Ovary (tissue), 3 donors: ENCODE measurements around the gene PRSS48.

Experiments used
- CTCF ChIP-seq, 3 donors: fragments of 450-650 bp in 2 of 3; fragments of 200-600 bp in 1 of 3; IDR thresholded peaks; one replicate each; pipeline versions ENCODE4 v1.5.1 to v1.8.0; 2016 to 2022; ENCODE audit warnings: antibody characterized with exemption in 3 of 3, mild to moderate bottlenecking in 1 of 3
- EP300 ChIP-seq: sonication (generic); formaldehyde crosslinking; IDR thresholded peaks from one replicate; pipeline ENCODE4 v1.6.1; 2017; ENCODE audit warnings: antibody characterized with exemption
- POLR2A ChIP-seq: fragments of 450-650 bp; IDR thresholded peaks from one replicate; pipeline ENCODE4 v1.6.1; 2017; ENCODE audit warnings: antibody characterized with exemption, mild to moderate bottlenecking, moderate library complexity
- donor health status: DM: no; HTN: no; CAD: no.

- TF ChIP-seq CTCF (IDR thresholded peaks at IDR 0.05) (no peak), POLR2A (no peak), EP300 (no peak)
These were observed 48.5 kb upstream of the PRSS48 start for GRCh38 chr4:151228189-151229119.
